Testis (tissue), 2 donors: ENCODE results near the gene PPP1R9A.

Experiments used
- CTCF ChIP-seq, 3 experiments: fragments of 450-650 bp in 2 of 3; fragments of 200-600 bp in 1 of 3; sonication (generic) in 1 of 3; IDR thresholded peaks; one replicate each; pipeline ENCODE4 v1.5.1; 2016 to 2019; ENCODE audit warnings: antibody characterized with exemption in 3 of 3, mild to moderate bottlenecking in 2 of 3, moderate library complexity in 1 of 3
- POLR2A ChIP-seq: fragments of 450-650 bp; IDR thresholded peaks from one replicate; pipeline ENCODE4 v1.6.1; 2017; ENCODE audit warnings: antibody characterized with exemption, mild to moderate bottlenecking, moderate library complexity

- no peak for TF ChIP-seq CTCF (IDR thresholded peaks at IDR 0.05)
- no peak for TF ChIP-seq POLR2A
Measured at GRCh38 chr7:94957061-94957460, 49.7 kb downstream of the PPP1R9A start.
